HEK293T (cell line): ENCODE results near the gene MYCL.

Experiments
- ARNT ChIP-seq: fragments of 450-650 bp; IDR thresholded peaks from 2 replicates; pipeline ENCODE4 v1.6.1; 2017; ENCODE audit warnings: mild to moderate bottlenecking
- BHLHE40 ChIP-seq: fragments of 450-650 bp; IDR thresholded peaks from 2 replicates; pipeline ENCODE4 v1.6.1; 2016; ENCODE audit warnings: mild to moderate bottlenecking, moderate library complexity, borderline replicate concordance
- ELF4 ChIP-seq: fragments of 450-650 bp; IDR thresholded peaks from 2 replicates; pipeline ENCODE4 v1.6.1; 2017; ENCODE audit warnings: antibody characterized with exemption
- FOXA1 ChIP-seq: fragments of 450-650 bp; IDR thresholded peaks from 2 replicates; pipeline ENCODE4 v1.6.1; 2016; ENCODE audit warnings: mild to moderate bottlenecking
- FOXK2 ChIP-seq: fragments of 450-650 bp; IDR thresholded peaks from 2 replicates; pipeline ENCODE4 v1.6.1; 2016; ENCODE audit warnings: mild to moderate bottlenecking
- HDGF ChIP-seq: fragments of 450-650 bp; IDR thresholded peaks from 2 replicates; pipeline ENCODE4 v1.6.1; 2017; ENCODE audit warnings: antibody characterized with exemption, borderline replicate concordance
- L3MBTL2 ChIP-seq: fragments of 450-650 bp; conservative IDR thresholded peaks from 2 replicates; pipeline ENCODE4 v1.6.1; 2016; ENCODE audit warnings: mild to moderate bottlenecking
- LEF1 ChIP-seq: fragments of 450-650 bp; IDR thresholded peaks from 2 replicates; pipeline ENCODE4 v1.6.1; 2017; ENCODE audit warnings: mild to moderate bottlenecking, borderline replicate concordance
- NFRKB ChIP-seq: fragments of 450-650 bp; IDR thresholded peaks from 2 replicates; pipeline ENCODE4 v1.6.1; 2016; ENCODE audit warnings: mild to moderate bottlenecking, moderate library complexity
- SP1 ChIP-seq: fragments of 450-650 bp; IDR thresholded peaks from 2 replicates; pipeline ENCODE4 v1.6.1; 2017
- SUZ12 ChIP-seq: fragments of 450-650 bp; IDR thresholded peaks from 2 replicates; pipeline ENCODE4 v1.6.1; 2016; ENCODE audit warnings: mild to moderate bottlenecking
- TARDBP ChIP-seq: fragments of 450-650 bp; IDR thresholded peaks from 2 replicates; pipeline ENCODE4 v1.6.1; 2016
- ZNF384 ChIP-seq: fragments of 450-650 bp; IDR thresholded peaks from 2 replicates; pipeline ENCODE4 v1.6.1; 2016

GRCh38 chr1:39940253-39940652, 38.5 kb upstream of the MYCL start:
- no peak for TF ChIP-seq ARNT
- no peak for TF ChIP-seq LEF1
- TF ChIP-seq FOXK2 = no peak
- TF ChIP-seq HDGF = no peak
- no peak for TF ChIP-seq ELF4
- TF ChIP-seq SP1 = no peak
- no peak for TF ChIP-seq BHLHE40
- no peak for TF ChIP-seq TARDBP
- no peak for TF ChIP-seq FOXA1
- TF ChIP-seq SUZ12 = no peak
- no peak for TF ChIP-seq NFRKB
- no peak for TF ChIP-seq L3MBTL2
- no peak for TF ChIP-seq ZNF384
